ENCODE data around the gene ZBED6.
"Not testable (repeated sequence)": the region's sequence is repeated elsewhere in the genome, so short reads cannot be mapped to it uniquely, and the experiment has no call there.

ZBED6 gene

GRCh38 chr1:203768256-203768655, 27.2 kb upstream of the ZBED6 start:
- DNase-seq = no peak
- CTCF ChIA-PET = no interaction called here
- H3K4me3 Mint-ChIP-seq = no peak overlapping the region
- no peaks in the 10 kb centered on the region for H3K27me3 Mint-ChIP-seq
- H3K4me1 Mint-ChIP-seq = peaks cover 51% of the 10 kb centered on the region
- H3K36me3 Mint-ChIP-seq = peaks cover 35% of the 10 kb centered on the region
- H3K27ac Mint-ChIP-seq = peak overlapping the region; percentile 38
- H3K9me3 Mint-ChIP-seq = no peaks in the 10 kb centered on the region

GRCh38 chr1:203769505-203770343, 25.7 kb upstream of the ZBED6 start:
- Mint-ChIP-seq H3K9me3 (no peaks in the 10 kb centered on the region), H3K4me1 (peaks cover 36% of the 10 kb centered on the region), H3K4me3 (no peak overlapping the region), H3K27ac (no peak overlapping the region), H3K36me3 (peaks cover 47% of the 10 kb centered on the region), H3K27me3 (no peaks in the 10 kb centered on the region)
- no peak for DNase-seq
- CTCF ChIA-PET = interaction anchor here (1.2 kb wide), 1 partner anchor 25 kb away, joined by 3 read pairs; no protein-coding TSS in a partner anchor

GRCh38 chr1:203771901-203772301, 23.5 kb upstream of the ZBED6 start:
- Mint-ChIP-seq H3K4me3 (no peak overlapping the region), H3K27ac (no peak overlapping the region), H3K4me1 (peaks cover 20% of the 10 kb centered on the region), H3K36me3 (peaks cover 64% of the 10 kb centered on the region), H3K9me3 (no peaks in the 10 kb centered on the region), H3K27me3 (no peaks in the 10 kb centered on the region)
- DNase-seq = no peak
- CTCF ChIA-PET = no interaction called here

- no peak overlapping the region for H3K27ac Mint-ChIP-seq
- peaks cover 63% of the 10 kb centered on the region for H3K36me3 Mint-ChIP-seq
- H3K4me1 Mint-ChIP-seq = peaks cover 18% of the 10 kb centered on the region
Measured at GRCh38 chr1:203772836-203773235, 22.6 kb upstream of the ZBED6 start.

GRCh38 chr1:203776636-203777035, 18.8 kb upstream of the ZBED6 start:
- CTCF ChIA-PET = interaction anchor here (0.6 to 1.6 kb wide), 2 partner anchors 26 to 75 kb away, joined by 3 to 5 read pairs; no protein-coding TSS in a partner anchor
- Mint-ChIP-seq H3K4me3 (no peak overlapping the region), H3K27ac (no peak overlapping the region), H3K9me3 (no peaks in the 10 kb centered on the region), H3K36me3 (peaks cover 42% of the 10 kb centered on the region), H3K27me3 (no peaks in the 10 kb centered on the region), H3K4me1 (no peaks in the 10 kb centered on the region)
- DNase-seq = no peak

More at GRCh38 chr1:203772836-203773235, 22.6 kb upstream of the ZBED6 start:
- Mint-ChIP-seq H3K27me3 (no peaks in the 10 kb centered on the region), H3K9me3 (no peaks in the 10 kb centered on the region), H3K4me3 (no peak overlapping the region)
- DNase-seq = no peak
- CTCF ChIA-PET = no interaction called here

GRCh38 chr1:203777596-203777995, 17.8 kb upstream of the ZBED6 start:
- no peaks in the 10 kb centered on the region for H3K4me1 Mint-ChIP-seq
- no peak overlapping the region for H3K27ac Mint-ChIP-seq
- no peaks in the 10 kb centered on the region for H3K9me3 Mint-ChIP-seq
- CTCF ChIA-PET = interaction anchor here (1.6 kb wide), 1 partner anchor 76 kb away, joined by 5 read pairs; no protein-coding TSS in a partner anchor
- H3K27me3 Mint-ChIP-seq = no peaks in the 10 kb centered on the region
- H3K4me3 Mint-ChIP-seq = no peak overlapping the region
- DNase-seq = no peak
- peaks cover 36% of the 10 kb centered on the region for H3K36me3 Mint-ChIP-seq

- Mint-ChIP-seq H3K36me3 (peaks cover 30% of the 10 kb centered on the region), H3K27ac (no peak overlapping the region), H3K9me3 (no peaks in the 10 kb centered on the region)
Measured at GRCh38 chr1:203778146-203778545, 17.3 kb upstream of the ZBED6 start.

GRCh38 chr1:203778789-203779188, 16.6 kb upstream of the ZBED6 start:
- H3K4me3 Mint-ChIP-seq = no peak overlapping the region
- H3K27me3 Mint-ChIP-seq = no peaks in the 10 kb centered on the region
- H3K27ac Mint-ChIP-seq = no peak overlapping the region
- H3K4me1 Mint-ChIP-seq = no peaks in the 10 kb centered on the region
- peaks cover 27% of the 10 kb centered on the region for H3K36me3 Mint-ChIP-seq
- CTCF ChIA-PET = no interaction called here
- no peaks in the 10 kb centered on the region for H3K9me3 Mint-ChIP-seq
- DNase-seq = no peak

More at GRCh38 chr1:203778146-203778545, 17.3 kb upstream of the ZBED6 start:
- CTCF ChIA-PET = no interaction called here
- Mint-ChIP-seq H3K4me1 (no peaks in the 10 kb centered on the region), H3K4me3 (no peak overlapping the region), H3K27me3 (no peaks in the 10 kb centered on the region)
- DNase-seq = no peak

- H3K4me3 Mint-ChIP-seq = no peak overlapping the region
- no peak overlapping the region for H3K27ac Mint-ChIP-seq
- CTCF ChIA-PET = interaction anchor here (0.6 to 1.2 kb wide), 3 partner anchors 54 to 441 kb away, joined by 3 read pairs; no protein-coding TSS in a partner anchor
- no peaks in the 10 kb centered on the region for H3K9me3 Mint-ChIP-seq
- no peaks in the 10 kb centered on the region for H3K36me3 Mint-ChIP-seq
- H3K4me1 Mint-ChIP-seq = no peaks in the 10 kb centered on the region
- H3K27me3 Mint-ChIP-seq = peaks cover 5% of the 10 kb centered on the region
- no peak for DNase-seq
Measured at GRCh38 chr1:203781962-203782361, 13.5 kb upstream of the ZBED6 start.

- DNase-seq = no peak
- H3K27ac Mint-ChIP-seq = no peak overlapping the region
- H3K9me3 Mint-ChIP-seq = no peaks in the 10 kb centered on the region
- peaks cover 5% of the 10 kb centered on the region for H3K4me1 Mint-ChIP-seq
- H3K36me3 Mint-ChIP-seq = no peaks in the 10 kb centered on the region
- H3K27me3 Mint-ChIP-seq = no peaks in the 10 kb centered on the region
- CTCF ChIA-PET = interaction anchor here (0.6 kb wide), 1 partner anchor 71 kb away, joined by 3 read pairs; no protein-coding TSS in a partner anchor
- no peak overlapping the region for H3K4me3 Mint-ChIP-seq
Measured at GRCh38 chr1:203789966-203790365, 5.5 kb upstream of the ZBED6 start.

GRCh38 chr1:203791498-203791897, 3.9 kb upstream of the ZBED6 start:
- H3K27me3 Mint-ChIP-seq = no peaks in the 10 kb centered on the region
- peaks cover 13% of the 10 kb centered on the region for H3K4me1 Mint-ChIP-seq
- CTCF ChIA-PET = no interaction called here
- H3K4me3 Mint-ChIP-seq = no peak overlapping the region
- DNase-seq = no peak
- peaks cover 6% of the 10 kb centered on the region for H3K36me3 Mint-ChIP-seq
- no peak overlapping the region for H3K27ac Mint-ChIP-seq
- H3K9me3 Mint-ChIP-seq = no peaks in the 10 kb centered on the region

GRCh38 chr1:203792486-203792885, 2.9 kb upstream of the ZBED6 start:
- CTCF ChIA-PET = no interaction called here

GRCh38 chr1:203793561-203793960, 1.9 kb upstream of the ZBED6 start:
- H3K9me3 Mint-ChIP-seq, H3K27ac Mint-ChIP-seq, DNase-seq, H3K27me3 Mint-ChIP-seq, H3K4me3 Mint-ChIP-seq: not testable (repeated sequence)
- Mint-ChIP-seq H3K36me3 (peaks cover 24% of the 10 kb centered on the region), H3K4me1 (peaks cover 32% of the 10 kb centered on the region)
- CTCF ChIA-PET = interaction anchor here (1.4 kb wide), 1 partner anchor 289 kb away, joined by 3 read pairs; no protein-coding TSS in a partner anchor

More at GRCh38 chr1:203792486-203792885, 2.9 kb upstream of the ZBED6 start:
- H3K4me3 Mint-ChIP-seq = no peak overlapping the region
- DNase-seq = no peak
- peaks cover 13% of the 10 kb centered on the region for H3K36me3 Mint-ChIP-seq
- no peaks in the 10 kb centered on the region for H3K27me3 Mint-ChIP-seq
- peaks cover 21% of the 10 kb centered on the region for H3K4me1 Mint-ChIP-seq
- no peak overlapping the region for H3K27ac Mint-ChIP-seq
- no peaks in the 10 kb centered on the region for H3K9me3 Mint-ChIP-seq

- H3K27ac Mint-ChIP-seq = peak overlapping the region; percentile 96
- no peaks in the 10 kb centered on the region for H3K9me3 Mint-ChIP-seq
- CTCF ChIA-PET = interaction anchor here (0.8 to 1.4 kb wide), 2 partner anchors 26 to 290 kb away, joined by 3 read pairs; no protein-coding TSS in a partner anchor
- no peak for DNase-seq
- H3K27me3 Mint-ChIP-seq = no peaks in the 10 kb centered on the region
- H3K4me1 Mint-ChIP-seq = peaks cover 45% of the 10 kb centered on the region
- H3K4me3 Mint-ChIP-seq = peak overlapping the region; percentile 92
- peaks cover 36% of the 10 kb centered on the region for H3K36me3 Mint-ChIP-seq
Measured at GRCh38 chr1:203794764-203795440, 521 bp upstream of the ZBED6 start.

Measured in activated naive CD4-positive, alpha-beta T cell treated with anti-CD3 and anti-CD28 coated beads, Interleukin-2, amount 10 ng/mL, durations not matched to agents 7 days and 5 days (primary cell).